Stimulated activated CD4-positive, alpha-beta T cell treated with anti-CD3 and anti-CD28 coated beads, Interleukin-15, amount 100 ng/mL, for 1 hour (primary cell): ENCODE data around the gene ZNF554.
"Not testable (repeated sequence)": the region's sequence is repeated elsewhere in the genome, so short reads cannot be mapped to it uniquely, and the experiment has no call there.

Source experiments
- DNase-seq, 2 donors: peaks; one replicate each; pipeline ENCODE4 v3.0.0-alpha.2; 2020; ENCODE audit warnings: low read depth in 1 of 2, low spot score in 1 of 2

Gene ZNF554

DNA sequence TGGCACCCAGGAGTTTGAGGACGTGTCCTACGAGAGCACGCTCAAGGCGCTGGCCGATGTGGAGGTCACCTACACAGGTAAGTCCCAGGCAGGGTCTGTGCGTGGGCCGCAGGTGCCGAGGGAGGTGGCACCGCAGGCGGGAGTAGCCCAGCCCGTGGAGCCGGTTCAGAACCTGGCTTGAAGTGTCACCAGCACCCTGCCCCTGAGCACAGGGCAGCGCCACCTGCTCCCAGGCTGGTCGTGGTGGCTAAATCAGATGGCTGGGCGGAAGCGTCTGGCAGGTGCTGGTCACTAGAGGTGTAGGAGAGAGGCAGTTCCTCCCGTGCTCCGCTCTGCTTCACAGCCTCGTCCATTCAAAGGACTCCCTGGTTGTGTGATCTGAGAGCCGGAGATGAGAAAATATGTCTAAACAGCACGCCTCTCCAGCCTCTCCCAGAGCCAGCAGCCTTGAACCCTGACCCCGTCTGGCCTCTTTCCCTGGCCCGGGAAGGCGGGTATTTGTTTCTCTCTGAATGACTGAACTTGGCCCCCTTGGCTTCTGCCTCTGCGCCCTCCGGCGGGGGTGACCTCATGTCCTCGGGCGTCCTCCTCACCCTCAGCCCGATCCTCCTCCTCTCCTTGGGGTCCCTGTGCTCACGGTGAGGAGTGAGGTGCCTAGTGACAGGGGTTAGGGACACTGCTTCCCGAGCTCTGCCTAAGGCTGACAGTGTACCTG is 29.0 kb upstream of the ZNF554 start:
- no peak for DNase-seq

DNA sequence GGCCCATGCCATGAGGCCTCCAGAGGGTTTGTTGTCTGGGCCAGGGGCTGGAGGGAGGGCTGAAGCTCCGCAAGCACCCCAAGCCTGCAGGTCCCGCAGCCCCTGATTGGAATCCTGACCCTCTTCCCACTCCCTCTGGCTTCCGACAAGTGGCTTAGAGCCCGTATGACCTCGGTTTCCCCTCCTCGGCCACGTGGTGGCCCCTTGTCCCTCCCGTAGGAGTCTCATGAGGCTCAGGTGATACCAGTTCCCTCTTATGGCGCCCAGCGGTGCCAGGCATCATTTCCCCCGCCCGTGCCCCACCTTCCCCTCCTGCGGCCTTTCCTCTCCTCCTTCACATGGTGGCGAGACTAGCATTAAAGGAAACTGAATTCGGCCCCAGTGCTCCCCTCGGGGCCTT is 28.2 kb upstream of the ZNF554 start:
- no peak for DNase-seq

DNA sequence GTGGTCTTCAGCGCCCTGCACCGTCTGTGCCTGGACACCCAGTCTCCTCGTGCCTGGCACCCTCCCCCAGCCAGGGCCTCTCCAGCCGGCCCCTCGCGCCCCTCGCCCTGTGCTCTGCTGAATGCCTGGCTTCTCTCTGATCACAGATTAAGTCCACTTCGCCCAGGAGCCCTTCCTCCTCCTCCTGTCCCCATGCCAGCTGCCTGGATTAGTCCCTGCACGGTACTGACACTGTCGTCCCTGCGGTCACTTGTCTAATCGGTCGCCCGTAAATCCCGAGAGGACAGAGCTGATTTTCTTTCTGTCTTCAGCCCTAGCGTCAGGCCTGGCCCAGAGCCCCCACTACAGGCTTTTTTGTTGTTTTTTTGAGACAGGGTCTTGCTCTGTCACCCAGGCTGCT is 27.8 kb upstream of the ZNF554 start:
- no peak for DNase-seq

DNA sequence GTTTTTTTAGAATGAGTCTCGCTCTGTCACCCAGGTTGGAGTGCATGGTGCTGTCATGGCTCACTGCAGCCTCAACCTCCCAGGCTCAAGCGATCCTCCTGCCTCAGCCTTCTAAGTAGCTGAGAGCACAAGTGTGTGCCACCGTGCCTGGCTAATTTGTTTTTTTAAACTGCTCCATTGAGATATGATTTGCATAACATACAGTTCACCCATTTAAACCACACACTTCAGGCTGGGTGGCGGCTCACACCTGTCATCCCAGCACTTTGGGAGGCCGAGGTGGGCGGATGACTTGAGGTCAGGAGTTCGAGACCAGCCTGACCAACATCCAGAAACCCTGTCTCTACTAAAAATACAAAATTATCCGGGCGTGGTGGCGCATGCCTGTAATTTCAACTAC is 27.0 kb upstream of the ZNF554 start:
- DNase-seq, result not testable (repeated sequence)

DNA sequence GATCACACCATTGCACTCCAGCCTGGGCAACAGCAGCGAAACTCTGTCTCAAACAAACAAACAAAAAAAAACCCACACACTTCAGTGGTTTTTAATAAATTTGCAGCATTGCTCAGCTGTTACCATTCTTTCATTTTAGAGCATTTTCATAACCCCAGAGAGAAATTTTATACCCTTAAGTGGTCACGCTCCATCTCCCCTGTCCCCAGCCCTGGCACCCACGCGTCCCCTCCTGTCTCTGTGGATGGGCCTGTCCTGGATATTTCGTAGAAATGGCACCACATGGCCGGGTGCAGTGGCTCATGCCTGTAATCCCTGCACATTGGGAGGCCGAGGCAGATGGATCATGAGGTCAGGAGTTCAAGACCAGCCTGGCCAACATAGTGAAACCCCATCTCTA is 26.5 kb upstream of the ZNF554 start:
- no peak for DNase-seq

DNA sequence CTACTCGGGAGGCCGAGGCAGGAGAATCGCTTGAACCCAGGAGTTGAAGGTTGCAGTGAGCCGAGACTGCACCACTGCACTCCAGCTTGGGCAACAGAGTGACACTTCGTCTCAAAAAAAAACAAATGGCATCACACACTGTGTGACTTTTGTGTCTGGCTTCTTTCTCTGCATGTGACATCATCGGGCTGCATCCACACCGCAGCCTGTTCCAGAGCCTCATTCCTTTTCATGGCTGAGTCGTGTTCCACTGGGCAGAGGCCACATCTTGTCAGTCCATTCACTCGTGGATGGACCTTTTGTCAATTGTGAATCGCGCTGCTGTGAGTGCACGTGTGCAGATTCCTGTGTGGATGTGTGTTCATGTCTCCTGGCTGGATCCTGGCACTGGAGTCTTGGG is 26.1 kb upstream of the ZNF554 start:
- no peak for DNase-seq

DNA sequence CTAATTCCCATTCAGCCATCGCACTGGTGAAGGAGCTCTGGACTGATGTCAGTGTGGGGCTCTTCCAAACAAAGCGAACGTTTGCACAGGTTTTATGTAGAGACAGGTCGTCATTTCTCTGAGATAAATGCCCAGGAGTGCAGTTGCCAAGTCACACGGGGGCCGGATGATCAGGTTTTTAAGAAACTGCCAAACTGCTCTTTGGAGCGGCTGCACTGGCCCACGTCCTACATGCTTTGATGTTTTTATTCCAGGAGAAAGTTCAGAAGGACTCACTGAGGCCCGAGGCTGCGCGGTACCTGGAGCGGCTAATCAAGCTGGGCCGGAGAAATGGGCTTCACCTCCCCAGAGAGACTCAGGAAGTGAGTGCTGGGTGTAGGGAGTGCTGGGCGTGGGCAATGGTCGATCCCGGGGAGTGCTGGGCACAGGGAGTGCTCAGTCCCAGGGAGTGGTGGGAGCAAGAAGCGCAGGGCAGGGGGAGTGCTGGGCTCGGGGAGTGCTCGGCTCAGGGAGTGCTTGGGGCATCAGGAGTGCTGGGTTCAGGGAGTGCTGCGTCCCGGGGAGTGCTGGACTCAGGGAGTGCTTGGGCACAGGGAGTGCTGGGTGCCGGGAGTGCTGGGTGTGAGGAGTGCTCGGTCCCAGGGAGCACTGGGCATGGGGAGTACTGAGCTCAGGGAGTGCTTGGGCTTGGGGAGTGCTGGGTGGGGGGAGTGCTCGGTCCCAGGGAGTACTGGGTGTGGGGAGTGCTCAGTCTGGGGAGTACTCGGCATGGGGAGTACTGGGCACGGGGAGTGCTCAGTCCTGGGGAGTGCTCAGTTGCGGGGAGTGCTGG is 23.6 kb upstream of the ZNF554 start:
- no peak for DNase-seq

DNA sequence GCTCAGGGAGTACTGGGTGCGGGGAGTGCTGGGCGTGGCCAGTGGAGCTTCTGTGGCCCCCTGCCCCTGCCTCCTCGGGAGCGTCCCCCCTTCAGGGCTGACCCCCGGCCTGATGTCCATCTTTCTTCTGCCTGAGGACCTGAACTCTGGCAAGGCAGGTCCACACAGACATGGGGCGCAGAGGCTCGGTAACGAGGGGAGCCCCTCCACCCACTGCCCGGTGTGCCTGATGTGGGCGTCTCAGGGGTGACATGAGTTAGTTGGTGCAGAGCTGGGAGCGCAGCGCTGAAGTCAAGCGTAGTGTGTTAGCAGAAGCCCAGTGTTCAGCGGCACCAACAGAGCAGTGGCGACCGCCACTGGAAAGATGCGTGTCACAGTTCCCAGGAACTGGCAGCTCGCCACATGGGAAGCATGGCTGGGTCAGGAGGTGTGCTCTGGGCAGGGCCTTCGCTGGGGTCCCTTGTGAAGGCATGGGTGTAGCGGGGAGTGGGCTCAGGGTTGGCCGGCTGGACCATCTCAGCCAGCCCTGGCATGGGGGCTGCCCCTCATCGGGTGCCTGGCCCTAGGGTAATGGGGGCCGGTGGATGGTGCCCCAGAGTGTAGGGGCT is 22.9 kb upstream of the ZNF554 start:
- DNase-seq, result no peak

DNA sequence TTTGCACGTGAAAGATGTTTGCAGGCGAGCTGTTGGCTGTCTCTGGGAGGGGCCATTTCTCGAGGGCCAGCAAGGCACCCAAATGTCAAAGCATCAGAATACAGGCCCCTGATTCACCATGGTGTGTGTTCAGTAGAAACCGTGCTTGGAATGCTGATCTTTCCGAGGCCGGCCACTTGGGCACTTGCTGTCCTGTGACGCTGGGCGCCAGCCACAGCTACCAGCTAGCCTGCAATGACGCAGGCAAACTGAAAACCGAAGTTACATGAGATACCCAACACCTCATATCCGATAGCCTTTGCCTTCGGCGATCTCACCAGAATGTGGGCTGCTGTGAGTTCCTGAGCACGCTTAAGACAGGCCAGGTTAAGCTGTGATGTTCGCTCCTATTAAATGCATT is 22.4 kb upstream of the ZNF554 start:
- DNase-seq, result no peak

DNA sequence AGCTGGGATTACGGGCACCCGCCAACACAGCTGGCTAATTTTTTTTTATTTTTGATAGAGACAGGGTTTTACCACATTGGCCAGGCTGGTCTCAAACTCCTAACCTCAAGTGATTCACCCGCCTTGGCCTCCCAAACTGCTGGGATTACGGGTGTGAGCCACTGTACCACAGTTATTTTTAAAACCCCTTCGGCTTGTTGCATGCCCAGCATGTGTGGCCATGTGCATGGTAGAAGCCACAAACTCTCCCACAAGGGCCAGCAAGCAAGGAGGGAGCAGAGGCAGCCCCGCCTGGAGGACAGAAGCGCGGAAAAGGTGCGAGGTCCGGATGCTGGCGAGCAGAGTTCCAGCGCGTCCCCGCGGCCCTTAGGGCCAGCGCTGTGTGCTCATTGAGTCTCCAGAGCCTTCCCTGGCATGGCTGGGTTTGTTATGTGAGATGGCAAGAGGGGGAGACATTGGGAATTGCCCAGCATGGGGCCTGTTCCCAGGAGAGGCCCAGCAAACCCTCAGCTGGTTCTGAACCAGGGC is 21.4 kb upstream of the ZNF554 start:
- no peak for DNase-seq

DNA sequence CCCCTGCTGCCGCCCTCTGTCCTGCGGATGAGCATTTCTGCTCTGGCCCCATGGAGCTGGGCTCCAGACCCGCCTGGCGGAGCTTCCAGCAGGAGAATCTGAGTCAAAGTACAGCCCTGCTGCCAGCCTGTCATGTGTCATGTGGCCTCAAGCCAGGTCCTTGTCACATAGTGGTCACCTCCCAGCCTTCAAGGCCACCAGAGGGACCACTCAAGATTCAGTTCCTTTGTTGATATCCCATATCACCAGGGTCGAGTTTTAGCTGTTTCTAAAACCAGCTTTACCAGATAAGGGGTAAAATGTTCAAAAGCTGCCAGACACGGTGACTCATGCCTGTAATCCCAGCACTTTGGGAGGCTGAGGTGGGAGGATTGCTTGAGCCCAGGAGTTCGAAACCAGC is 20.9 kb upstream of the ZNF554 start:
- DNase-seq, result no peak

DNA sequence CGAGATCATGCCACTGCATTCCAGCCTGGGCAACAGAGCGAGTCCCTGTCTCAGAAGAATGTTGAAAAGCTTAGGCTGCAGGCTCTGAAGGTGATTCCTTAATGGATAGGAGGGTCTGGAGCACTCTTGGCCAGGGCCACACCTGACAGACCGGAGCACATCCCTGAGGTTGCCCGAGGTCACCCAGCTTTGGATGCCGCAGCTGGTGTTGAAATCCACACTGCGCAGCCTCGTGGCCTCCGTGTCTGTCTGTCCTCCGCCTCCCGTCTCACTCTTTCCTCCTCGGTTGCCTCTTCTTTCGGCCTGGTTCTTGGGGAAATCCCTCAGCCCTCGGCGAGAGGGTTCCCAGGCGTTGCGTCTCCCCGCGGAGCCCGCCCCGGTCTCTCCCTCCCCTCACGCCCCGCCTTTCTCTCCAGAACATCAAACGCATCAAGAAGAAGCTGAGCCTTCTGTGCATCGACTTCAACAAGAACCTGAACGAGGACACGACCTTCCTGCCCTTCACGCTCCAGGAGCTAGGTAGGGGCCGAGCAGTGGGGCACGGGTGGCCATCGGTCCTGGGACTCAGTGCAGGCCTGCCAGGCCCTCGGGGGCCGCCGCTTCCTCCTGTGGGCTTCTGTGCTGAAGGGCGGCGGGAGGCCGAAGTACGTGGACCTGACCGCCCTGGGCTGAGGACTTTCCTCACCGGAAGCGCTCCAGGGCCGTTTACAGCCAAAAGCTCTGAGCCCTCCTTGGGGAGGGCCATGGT is 20.2 kb upstream of the ZNF554 start:
- no peak for DNase-seq

DNA sequence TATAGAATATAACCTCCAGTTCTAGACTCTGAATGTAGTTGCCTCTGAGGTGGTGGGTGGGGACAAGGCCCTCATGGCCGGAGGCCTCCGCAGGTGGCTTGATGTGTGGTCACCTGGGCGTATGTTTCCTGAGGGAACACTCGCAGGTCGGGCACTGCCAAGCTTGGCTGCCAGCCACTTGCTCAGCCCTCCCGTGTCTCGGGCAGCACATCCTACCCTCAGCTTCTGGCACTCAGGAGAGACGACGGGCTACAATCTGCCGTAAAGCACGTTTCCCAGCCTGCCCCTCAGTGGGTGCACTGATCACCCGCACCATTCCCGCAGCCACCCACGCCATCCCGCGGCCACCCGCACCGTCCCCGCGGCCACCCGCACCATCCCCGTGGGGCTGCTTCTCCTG is 19.2 kb upstream of the ZNF554 start:
- DNase-seq, result no peak

DNA sequence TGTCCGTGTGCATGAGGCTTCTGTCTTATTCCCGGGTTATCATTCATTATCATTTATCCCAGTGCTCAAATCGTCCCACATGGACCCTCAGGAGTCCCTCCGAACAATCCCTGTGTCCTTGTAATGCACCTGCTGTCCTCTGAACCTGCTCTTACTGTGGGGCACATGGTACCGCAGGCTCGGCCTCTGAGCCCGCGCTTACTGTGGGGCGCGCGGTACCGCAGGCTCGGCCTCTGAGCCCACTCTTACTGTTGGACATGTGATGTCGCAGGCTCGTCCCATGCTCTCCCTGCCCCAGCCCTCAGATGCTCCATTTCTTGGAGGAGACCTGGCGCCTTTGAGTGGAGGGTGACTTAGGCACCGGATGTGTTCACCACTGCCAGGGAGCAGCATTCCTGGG is 16.8 kb upstream of the ZNF554 start:
- no peak for DNase-seq

DNA sequence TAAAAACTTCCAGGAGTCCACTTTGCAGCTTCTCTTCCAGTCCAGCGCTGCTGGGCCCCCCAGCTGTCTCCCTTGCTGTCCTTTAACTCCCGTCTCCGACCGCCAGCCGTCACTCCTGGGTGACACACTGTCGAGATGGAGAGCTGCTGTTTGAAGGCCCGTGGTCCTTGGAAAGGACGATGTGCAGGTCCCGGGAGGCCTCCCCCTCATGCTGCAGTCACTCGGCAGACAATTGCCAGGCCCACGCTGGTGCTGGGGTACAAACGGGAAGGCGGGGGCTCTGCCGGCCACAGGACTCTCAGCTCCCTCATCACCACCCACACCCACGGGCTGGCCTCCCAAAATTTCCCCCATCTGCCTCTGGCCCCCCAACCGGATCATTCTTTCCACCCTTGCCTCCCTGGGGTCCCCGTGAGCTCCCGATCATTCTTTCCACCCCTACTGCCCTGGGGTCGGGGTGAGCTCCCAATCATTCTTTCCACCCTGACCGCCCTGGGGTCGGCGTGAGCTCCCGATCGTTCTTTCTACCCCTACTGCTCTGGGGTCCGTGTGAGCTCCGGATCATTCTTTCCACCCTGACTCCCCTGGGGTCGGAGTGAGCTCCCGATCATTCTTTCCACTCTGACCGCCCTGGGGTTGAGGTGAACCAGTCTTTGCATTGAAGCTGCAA is 16.0 kb upstream of the ZNF554 start:
- DNase-seq, result no peak

DNA sequence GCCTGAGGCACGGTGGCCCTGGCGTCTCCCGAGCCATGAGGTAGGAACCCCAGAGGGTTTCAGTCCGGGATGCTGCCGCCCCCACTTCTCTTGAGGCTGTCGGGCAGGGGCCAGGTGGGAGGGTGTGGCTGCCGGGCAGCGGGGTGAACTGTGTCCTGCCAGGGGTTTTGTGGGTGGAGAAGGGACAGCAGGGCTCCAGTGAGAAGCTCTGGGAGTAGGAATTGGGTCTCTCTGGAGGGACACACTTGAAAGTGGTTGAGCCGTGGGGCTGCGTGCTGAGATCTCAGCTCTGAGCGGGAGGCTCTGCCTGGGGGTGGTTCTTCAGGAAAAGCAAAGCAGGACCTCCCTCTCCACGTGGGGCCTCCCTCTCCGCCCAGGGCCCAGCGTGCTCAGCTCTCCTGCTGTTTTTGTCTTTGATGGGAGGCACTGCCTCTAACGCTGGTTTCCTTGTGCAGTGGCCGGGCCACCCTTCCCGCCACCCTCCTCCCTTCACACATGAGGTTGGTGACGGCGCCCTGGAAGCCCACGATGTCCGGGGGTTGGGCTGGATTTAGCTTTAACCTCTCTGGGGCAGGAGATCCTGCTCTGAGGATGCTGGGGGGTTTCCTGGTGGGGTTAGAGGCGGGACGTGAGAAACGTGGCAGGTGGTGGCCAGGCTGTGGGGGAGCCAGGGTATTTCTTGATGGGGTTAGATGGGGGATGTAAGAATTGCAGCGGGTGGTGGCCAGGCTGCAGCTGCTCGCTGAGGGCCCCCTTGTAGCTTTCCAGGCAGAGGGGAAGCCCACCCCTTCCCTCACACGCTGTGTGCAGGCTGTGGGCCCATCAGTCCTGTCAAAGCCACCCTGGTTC is 15.3 kb upstream of the ZNF554 start:
- DNase-seq, result no peak

DNA sequence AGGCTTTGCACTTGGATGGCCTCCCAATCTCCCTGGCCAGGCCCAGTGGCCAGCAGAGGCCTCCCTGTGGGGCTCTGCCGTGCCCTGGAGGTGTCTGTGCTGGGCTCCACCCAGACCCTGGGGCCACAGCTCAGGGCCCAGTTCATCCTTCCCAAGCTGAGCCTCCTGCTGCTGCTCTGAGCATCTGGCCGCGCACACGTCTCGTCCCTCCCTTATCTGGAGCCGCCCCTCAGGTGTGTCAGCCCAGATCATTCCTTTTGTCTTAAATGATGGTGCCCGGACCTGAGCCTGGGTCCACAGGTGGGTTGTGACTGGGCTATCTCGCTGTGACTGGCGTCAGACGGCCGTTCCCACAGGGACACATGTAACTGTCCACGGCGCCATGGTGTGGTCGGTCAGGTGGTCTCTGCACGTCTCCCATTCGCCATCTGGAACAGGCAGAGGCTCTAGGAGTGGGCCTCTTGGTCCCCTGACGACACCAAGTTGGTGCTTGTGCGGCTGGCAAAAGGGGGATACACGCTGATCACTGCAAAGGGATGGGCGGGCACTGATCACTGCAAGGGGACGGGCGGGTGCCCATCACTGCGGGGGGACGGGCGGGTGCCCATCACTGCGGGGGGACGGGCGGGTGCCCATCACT is 14.3 kb upstream of the ZNF554 start:
- no peak for DNase-seq

DNA sequence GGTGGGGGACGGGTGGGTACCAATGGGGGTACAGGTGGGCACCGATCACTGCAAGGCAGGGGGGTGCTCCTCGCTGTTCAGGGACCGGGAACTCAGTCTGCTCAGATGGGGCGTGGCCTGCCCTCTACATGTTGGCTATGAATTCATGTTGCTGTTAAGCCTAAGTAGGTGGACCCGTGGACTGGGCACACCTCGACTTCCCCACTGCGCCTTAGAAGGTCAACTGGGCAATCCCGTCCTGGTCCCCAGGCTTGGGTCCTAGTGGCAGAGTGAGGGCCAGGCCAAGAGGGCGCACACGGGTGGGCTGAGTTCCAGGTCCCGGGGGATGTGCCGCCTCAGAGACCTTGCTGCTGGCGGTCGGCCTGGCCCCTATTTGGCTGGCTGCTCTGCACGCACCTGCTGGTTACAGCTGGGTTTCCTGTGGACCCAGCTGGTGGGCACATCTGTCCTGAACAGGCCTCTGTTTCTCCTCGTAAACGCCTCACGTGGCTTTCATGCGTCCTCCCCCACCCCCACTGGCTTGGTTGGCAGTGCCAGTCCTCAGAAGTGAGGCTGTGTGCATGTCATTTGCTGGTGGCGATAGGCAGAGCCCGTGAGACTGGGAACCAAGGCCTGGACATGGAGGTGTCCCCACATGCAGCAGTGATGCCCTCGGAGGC is 13.5 kb upstream of the ZNF554 start:
- DNase-seq, result no peak
